Stimulated activated CD8-positive, alpha-beta memory T cell treated with anti-CD3 and anti-CD28 coated beads, Interleukin-12 subunit alpha, Interleukin-12 subunit beta, amount 100 ng/mL, for 24 hours (primary cell): ENCODE results near the gene ZNF839.
"Not testable (repeated sequence)": the region's sequence is repeated elsewhere in the genome, so short reads cannot be mapped to it uniquely, and the experiment has no call there.

Experiments used
- DNase-seq: peaks from one replicate; pipeline ENCODE4 v3.0.0-alpha.2; 2020; ENCODE audit errors: extremely low read depth

ZNF839 gene

GRCh38 chr14:102319351-102320032, at the start of gene ZNF839:
TSS of gene ZNF839 (plus strand) at chr14:102319746. CDS start at chr14:102319766, 20 bp downstream.
- peak; percentile 86 for DNase-seq

GRCh38 chr14:102272392-102272791, 47.2 kb upstream of the ZNF839 start:
- no peak for DNase-seq

- no peak for DNase-seq
These were observed 43.7 kb upstream of the ZNF839 start for GRCh38 chr14:102275866-102276265.

GRCh38 chr14:102277874-102278630, 41.5 kb upstream of the ZNF839 start:
- DNase-seq: no peak

- DNase-seq: no peak
These were observed 41.0 kb upstream of the ZNF839 start for GRCh38 chr14:102278631-102278935.

GRCh38 chr14:102279282-102279681, 40.3 kb upstream of the ZNF839 start:
- no peak for DNase-seq

- DNase-seq: no peak
These were observed 39.7 kb upstream of the ZNF839 start for GRCh38 chr14:102279688-102280348.

- no peak for DNase-seq
These were observed 39.1 kb upstream of the ZNF839 start for GRCh38 chr14:102280376-102280962.

GRCh38 chr14:102282751-102283465, 36.6 kb upstream of the ZNF839 start:
- no peak for DNase-seq

- no peak for DNase-seq
These were observed 35.9 kb upstream of the ZNF839 start for GRCh38 chr14:102283631-102284129.

GRCh38 chr14:102285106-102285505, 34.4 kb upstream of the ZNF839 start:
- no peak for DNase-seq

- DNase-seq: no peak
These were observed 31.4 kb upstream of the ZNF839 start for GRCh38 chr14:102288139-102288538.

- no peak for DNase-seq
These were observed 27.1 kb upstream of the ZNF839 start for GRCh38 chr14:102292441-102292840.

GRCh38 chr14:102293781-102294180, 25.8 kb upstream of the ZNF839 start:
- no peak for DNase-seq

GRCh38 chr14:102295270-102295669, 24.3 kb upstream of the ZNF839 start:
- no peak for DNase-seq

- DNase-seq: no peak
These were observed 21.9 kb upstream of the ZNF839 start for GRCh38 chr14:102297436-102298170.

- not testable (repeated sequence) for DNase-seq
These were observed 21.1 kb upstream of the ZNF839 start for GRCh38 chr14:102298303-102299070.

GRCh38 chr14:102303664-102304063, 15.9 kb upstream of the ZNF839 start:
- DNase-seq: no peak

GRCh38 chr14:102304611-102305506, 14.7 kb upstream of the ZNF839 start, which contains the start of gene MOK:
TSS of gene MOK (minus strand) at chr14:102305164. CDS start at chr14:102304968, 196 bp downstream.
- peak; percentile 89 for DNase-seq
